ENCODE data around the gene GP1BA.
A peak's percentile ranks its signal among the peaks of the same experiment; 100 is the strongest.

GP1BA gene

GRCh38 chr17:4950746-4951204, 18.7 kb downstream of the GP1BA start, which contains the start of gene ENO3:
Gene ENO3 (plus strand): TSS chr17:4951119. CDS start chr17:4951830, 711 bp downstream.
- no peak for DNase-seq (ENCODE audit: low read depth in 2 of 2)

GRCh38 chr17:4951486-4951885, 19.4 kb downstream of the GP1BA start:
- no peak for DNase-seq (ENCODE audit: low read depth in 2 of 2)

- DNase-seq (ENCODE audit: low read depth in 2 of 2) = no peak
These were observed 21.4 kb downstream of the GP1BA start for GRCh38 chr17:4953451-4953961.

- no peak for DNase-seq (ENCODE audit: low read depth in 2 of 2)
These were observed 23.0 kb downstream of the GP1BA start for GRCh38 chr17:4955091-4955490.

- DNase-seq (ENCODE audit: low read depth in 2 of 2) = no peak
These were observed 24.5 kb downstream of the GP1BA start for GRCh38 chr17:4956493-4957061.

- DNase-seq (ENCODE audit: low read depth in 2 of 2) = no peak
These were observed 26.0 kb downstream of the GP1BA start for GRCh38 chr17:4958102-4958501.

DNA sequence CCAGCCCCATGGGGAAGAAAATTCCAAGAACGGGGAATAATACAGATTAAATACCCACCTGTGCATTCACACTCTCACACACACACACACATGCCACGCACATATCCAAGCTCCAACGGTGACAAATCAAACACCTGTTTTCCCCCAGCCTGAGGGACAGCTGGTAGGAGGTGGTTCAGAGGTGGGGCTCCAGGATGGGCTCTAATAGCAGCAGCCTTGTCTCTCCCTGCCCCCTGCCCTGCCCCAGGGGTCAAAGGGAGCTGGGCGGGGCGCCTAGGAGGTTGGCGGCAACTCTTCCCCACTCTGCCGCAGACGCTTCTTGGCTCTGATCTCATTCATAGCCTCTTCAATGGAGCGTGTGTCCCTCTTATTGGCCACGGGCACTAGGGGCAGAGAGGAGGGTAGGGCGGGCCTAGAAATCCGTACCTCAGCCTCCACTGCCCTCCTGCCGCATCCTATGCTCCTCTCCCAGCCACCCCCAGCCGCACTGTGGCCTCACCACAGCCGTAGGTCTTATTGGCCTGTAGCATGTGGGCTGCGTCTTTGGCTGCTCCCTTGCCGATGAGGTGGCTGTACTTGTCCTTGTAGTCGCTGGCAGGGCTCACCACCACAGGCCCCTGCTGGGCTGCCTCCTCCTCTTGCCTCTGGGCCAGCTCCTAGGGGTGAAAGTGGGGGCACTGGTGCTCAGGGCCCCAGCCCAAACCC, 27.3 kb downstream of the GP1BA start:
- DNase-seq (ENCODE audit: low read depth in 2 of 2) = no peak

- no peak for DNase-seq (ENCODE audit: low read depth in 2 of 2)
These were observed 28.3 kb downstream of the GP1BA start for GRCh38 chr17:4960279-4960922.

DNA sequence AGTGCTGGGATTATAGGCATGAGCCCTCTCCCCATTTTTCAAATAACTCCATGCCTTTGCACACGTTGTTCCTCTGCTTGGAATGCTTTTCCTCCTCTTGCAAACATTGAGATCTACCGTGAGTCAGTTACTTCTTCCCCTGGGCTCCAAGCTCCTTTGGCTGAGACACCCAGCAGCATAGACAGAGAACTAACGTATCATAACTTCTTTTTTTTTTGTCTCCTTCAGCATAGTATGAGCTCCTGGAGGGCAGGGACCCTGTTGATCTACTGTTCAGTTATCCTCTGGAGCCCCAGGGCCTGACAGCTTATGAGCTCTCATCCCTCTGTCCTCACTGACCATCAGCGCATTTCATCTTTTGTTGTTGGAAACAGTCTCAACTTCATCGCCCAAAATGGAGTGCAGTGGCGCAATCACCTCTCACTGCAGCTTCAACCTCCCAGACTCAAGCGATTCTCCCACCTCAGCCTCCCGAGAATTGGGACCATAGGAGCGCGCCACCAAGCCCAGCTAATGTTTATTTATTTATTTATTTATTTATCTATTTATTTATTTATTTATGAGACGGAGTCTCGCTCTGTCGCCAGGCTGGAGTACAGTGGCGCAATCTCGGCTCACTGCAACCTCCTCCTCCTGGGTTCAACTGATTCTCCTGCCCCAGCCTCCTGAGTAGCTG, 33.4 kb downstream of the GP1BA start:
- DNase-seq (ENCODE audit: low read depth in 2 of 2) = no peak

DNA sequence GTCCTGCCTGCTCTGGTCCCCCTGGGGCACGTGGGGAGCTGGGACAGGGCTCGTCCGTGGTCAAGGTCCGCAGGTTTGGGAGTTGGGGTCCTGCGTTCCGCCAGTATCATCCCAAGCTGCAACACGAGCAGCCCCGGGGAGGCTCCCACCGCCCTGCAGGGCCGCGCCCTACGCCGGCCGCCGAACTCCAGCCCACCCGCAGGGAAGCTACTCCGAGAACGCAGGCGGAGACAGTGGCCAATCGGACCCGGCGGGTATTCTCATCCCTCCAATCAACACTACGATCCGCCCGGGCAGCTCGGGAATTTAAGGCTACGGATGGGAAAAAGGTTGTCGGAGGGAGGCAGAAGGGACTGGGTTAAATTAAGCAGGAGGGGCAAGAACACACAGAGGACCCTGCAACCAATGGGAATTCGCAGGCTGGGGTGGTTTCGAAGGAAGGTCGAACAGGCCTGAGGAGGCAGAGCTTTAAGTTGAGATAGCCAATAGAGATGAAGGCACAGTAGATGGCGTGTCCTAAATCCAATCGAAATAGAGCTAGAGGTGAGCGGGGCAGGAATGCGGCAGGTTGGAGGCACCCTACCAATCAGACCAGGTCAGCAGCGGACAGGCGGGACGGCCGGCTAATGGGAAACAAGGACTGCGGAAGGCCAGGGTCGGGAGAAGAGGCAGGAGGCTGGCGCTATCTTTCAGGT, 34.9 kb downstream of the GP1BA start:
- DNase-seq (ENCODE audit: low read depth in 2 of 2) = peak; percentile 99

DNA sequence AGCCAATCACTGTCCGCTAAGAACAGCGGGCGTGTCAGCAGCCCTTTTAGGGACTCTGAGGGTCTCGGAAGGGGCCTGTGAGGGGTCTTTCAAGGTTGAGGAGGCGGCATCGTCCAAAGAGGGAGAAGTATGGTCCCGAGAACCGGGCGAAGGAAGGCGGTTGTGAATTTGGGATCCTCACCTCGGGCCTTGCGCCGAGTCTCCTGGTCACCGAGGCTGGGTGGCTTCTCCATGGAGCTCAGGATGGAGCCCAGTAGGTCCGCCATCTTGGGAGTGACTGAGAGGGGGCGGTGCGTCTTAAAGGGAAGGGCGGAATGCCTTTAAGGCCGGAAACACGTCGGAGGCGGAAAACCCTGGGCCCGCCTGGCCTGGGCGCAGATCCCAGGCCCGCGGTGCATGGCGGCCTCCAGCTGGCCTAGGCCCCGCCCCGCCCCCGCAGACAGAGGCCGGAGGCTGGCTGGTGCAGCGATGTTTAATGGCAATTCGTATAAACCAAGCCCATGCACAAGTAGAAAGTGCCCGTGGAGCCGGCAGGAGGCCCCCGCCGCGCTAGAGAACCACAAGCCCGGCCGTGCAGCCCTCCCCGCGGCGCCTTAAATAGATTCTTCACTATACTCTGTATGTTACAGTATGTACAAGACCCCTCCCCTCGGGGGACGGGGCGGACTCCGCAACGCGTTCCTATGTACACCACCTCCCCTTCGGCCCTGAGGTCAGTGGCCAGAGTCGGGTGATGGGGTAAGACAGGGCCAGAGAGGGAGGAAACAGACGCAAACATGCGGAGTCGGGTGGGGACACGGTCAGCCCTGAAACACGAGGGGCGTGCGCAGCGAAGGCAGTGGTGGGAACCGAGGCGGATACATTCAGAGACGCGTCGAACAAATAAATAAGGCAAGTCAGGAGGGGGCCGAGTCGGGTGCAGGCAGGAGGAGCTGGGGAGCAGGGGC, 35.7 kb downstream of the GP1BA start, which contains the start of gene SPAG7:
SPAG7 (minus strand) TSS at position 279 of the 947 bp plus-strand sequence; CDS start at position 266, 13 bp downstream.
- DNase-seq (ENCODE audit: low read depth in 2 of 2) = peak; percentile 95

- DNase-seq (ENCODE audit: low read depth in 2 of 2) = no peak
These were observed 36.5 kb downstream of the GP1BA start for GRCh38 chr17:4968486-4969046.

DNA sequence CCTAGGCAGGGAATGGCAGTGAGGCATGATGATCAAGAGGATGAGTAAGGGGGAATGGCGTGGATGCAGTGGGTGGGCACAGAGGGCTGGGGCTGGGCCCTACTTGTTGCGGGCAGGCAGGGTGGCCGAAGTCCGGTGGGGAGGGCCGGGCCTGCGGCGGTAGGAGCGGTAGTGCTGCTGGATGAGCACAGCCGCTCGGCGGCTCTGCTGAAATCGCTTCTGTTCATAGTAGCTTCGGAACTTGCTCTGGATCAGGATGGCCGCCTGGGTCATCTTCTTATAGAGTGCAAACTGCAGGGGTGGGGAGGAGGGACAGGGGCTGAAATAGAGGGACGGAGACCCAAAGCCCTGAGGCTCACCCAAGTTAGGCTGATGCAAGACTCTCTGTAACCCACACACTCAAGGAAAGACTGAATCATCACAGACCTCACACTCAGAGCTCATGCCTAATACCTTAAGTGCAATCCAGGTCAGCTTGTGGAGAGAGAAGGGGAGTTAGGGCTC, 37.0 kb downstream of the GP1BA start:
- peak; percentile 86 to 89 for DNase-seq (ENCODE audit: low read depth in 2 of 2)

DNA sequence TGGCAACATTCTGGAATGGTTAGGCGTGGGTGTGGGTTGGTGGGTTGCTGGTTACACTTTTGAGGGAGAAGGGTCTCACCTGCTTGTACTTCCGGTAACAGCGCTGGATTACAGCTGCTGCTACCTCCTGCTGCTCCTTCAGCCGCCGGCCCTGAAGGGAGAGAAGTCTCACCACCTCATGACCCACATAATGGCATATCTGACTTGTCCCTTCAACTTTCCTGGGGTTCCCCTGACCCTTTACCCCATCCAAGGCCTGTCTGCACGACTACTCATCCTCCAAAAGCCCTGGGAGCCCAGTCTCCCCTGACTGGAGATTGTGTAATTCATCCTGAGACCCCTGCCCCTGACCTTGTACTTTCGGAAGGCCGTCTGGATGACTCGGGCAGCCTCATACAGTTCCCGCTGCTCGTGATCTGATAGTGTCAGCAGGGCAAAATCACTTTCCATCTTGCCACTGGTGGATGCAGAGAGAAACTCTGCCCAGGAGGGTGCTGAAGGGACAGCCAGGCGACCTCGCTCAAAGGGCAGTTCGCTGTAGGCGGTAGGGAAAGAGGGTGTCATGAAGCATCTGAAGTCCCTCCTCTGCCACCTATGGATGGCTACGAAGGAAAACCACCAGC, 37.6 kb downstream of the GP1BA start:
- DNase-seq (ENCODE audit: low read depth in 2 of 2) = no peak

DNA sequence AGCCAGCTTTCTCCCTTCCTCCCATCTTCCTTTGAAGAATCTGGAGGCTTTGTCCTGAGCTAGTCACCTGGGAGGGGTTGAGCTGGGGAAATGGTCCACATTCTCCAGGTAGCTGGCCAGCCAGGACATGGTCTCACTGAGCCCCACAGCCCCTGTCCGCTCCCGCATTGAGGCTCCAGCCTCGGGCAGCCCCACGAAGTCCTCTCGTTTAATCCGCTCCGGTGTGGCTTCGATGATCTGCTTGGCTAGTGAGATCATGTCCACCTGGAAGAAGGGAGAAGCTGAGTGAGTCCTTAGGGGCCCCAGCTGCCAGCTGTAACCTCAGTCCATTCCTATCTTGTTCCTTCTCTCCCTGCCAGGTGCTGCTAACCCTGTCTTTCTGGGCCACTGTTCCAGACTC, 38.2 kb downstream of the GP1BA start:
- no peak for DNase-seq (ENCODE audit: low read depth in 2 of 2)

DNA sequence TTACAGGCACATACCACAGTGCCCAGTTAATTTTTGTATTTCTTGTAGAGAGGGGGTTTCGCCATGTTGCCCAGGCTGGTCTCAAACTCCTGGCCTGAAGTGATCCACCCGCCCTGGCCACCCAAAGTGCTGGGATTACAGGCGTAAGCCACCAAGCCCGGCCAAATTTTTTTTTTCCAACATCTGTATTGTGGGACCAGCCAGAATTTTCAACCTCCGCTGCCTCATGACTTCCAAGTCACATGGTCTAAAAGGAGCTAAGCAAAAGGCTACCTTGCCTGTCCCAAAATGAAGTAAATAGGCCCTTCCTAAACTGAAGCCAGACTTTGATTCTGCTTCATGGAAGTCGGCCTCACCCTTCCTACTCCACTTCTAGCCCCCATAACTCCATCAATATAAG, 39.7 kb downstream of the GP1BA start:
- no peak for DNase-seq (ENCODE audit: low read depth in 2 of 2)

GRCh38 chr17:4972322-4972721, 40.2 kb downstream of the GP1BA start:
- DNase-seq (ENCODE audit: low read depth in 2 of 2) = no peak

- DNase-seq (ENCODE audit: low read depth in 2 of 2) = no peak
These were observed 40.7 kb downstream of the GP1BA start for GRCh38 chr17:4972752-4973151.

All from fibroblast of skin of left quadriceps (primary cell).